Peyer's patch (tissue), 4 donors: ENCODE data around the gene CD300C. TPM values are rescaled to one million over a fixed set of nuclear protein-coding genes. Genes with fewer than 3 reads are reported as not detected.
"Not testable (repeated sequence)": the region's sequence is repeated elsewhere in the genome, so short reads cannot be mapped to it uniquely, and the experiment has no call there.

ENCODE experiments used
- DNase-seq, 3 donors: peaks; one replicate each; pipeline ENCODE4 v3.0.0-alpha.2; 2017 to 2019
- H3K27ac ChIP-seq, 4 donors: fragments of 200-600 bp; sonication (generic); one replicate each; pipeline ENCODE4 v1.5.1; 2016 to 2019
- H3K27me3 ChIP-seq, 2 donors: fragments of 200-600 bp; sonication (generic); one replicate each; pipeline ENCODE4 v1.5.1; 2019
- H3K36me3 ChIP-seq, 3 donors: fragments of 200-600 bp; sonication (generic); one replicate each; pipeline ENCODE4 v1.5.1; 2016 to 2019
- H3K4me1 ChIP-seq, 4 donors: fragments of 200-600 bp; sonication (generic); one replicate each; pipeline ENCODE4 v1.5.1; 2016 to 2019
- H3K4me3 ChIP-seq, 4 donors: fragments of 200-600 bp; sonication (generic); 1 replicate in 3 of 4; 2 replicates in 1 of 4; pipeline ENCODE4 v1.5.1; 2016 to 2019; ENCODE audit warnings: mild to moderate bottlenecking in 1 of 4
- H3K9me3 ChIP-seq, 4 donors: fragments of 200-600 bp; sonication (generic); one replicate each; pipeline ENCODE4 v1.5.1; 2016 to 2019; ENCODE audit warnings: mild to moderate bottlenecking in 1 of 4
- CTCF ChIP-seq, 6 experiments: fragments of 450-650 bp in 4 of 6; fragments of 200-600 bp in 2 of 6; sonication (generic) in 1 of 6; IDR thresholded peaks; one replicate each; pipeline ENCODE4 v1.5.1; 2017 to 2019; ENCODE audit warnings: antibody characterized with exemption in 6 of 6, mild to moderate bottlenecking in 3 of 6, moderate library complexity in 1 of 6
- POLR2A ChIP-seq, 2 donors: fragments of 450-650 bp; IDR thresholded peaks; one replicate each; pipeline ENCODE4 v1.5.1; 2017; ENCODE audit warnings: antibody characterized with exemption in 2 of 2, mild to moderate bottlenecking in 2 of 2, moderate library complexity in 2 of 2
- total RNA-seq, 4 donors: library from RNA; depleted of rRNA; stranded (reverse); fragments of >200 nt; gene quantifications; one replicate each; pipeline ENCODE4 v1.1.0, GENCODE V29; 2016

Gene CD300C
- total RNA-seq, 4 donors from 2014 or later = not detected

GRCh38 chr17:74584292-74585060 is 38.6 kb upstream of the CD300C start:
- Histone ChIP-seq H3K4me3 (no peak overlapping the region), H3K27me3 (no peaks in the 10 kb centered on the region), H3K27ac (peak overlapping the region in 1 of 4 donors; percentile 35), H3K9me3 (no peaks in the 10 kb centered on the region), H3K4me1 (no peaks in the 10 kb centered on the region), H3K36me3 (no peaks in the 10 kb centered on the region)
- DNase-seq = peak in 1 of 3 donors; percentile 43
- TF ChIP-seq CTCF (IDR thresholded peaks at IDR 0.05) = no peak
- no peak for TF ChIP-seq POLR2A (IDR thresholded peaks at IDR 0.05)

DNA sequence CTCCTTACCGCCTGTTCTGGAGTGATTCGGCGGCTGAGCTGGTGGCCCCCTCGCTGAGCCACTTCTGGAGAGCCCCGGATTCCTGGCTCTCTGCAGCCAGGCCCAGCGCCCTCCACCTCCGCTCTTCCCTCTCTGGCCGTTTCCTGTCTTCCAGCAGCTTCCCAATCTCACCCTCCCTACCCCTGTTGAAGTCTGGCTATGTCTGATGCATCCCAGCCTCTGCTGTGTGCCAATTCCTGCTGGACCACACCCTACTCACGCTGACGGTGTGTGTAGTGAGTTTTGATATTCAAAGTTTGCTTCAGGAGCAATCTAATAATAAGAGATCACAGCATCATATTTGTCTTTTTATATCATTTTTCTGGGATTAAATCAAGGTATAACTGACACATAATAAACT is 36.7 kb upstream of the CD300C start:
- H3K27me3 ChIP-seq = no peaks in the 10 kb centered on the region
- H3K9me3 ChIP-seq = no peaks in the 10 kb centered on the region
- H3K27ac ChIP-seq = no peak overlapping the region
- no peak for DNase-seq
- TF ChIP-seq POLR2A (IDR thresholded peaks at IDR 0.05) = no peak
- TF ChIP-seq CTCF (IDR thresholded peaks at IDR 0.05) = no peak
- H3K4me3 ChIP-seq = no peak overlapping the region
- H3K4me1 ChIP-seq = no peaks in the 10 kb centered on the region
- no peaks in the 10 kb centered on the region for H3K36me3 ChIP-seq

GRCh38 chr17:74579900-74580299 is 34.0 kb upstream of the CD300C start:
- no peaks in the 10 kb centered on the region for H3K36me3 ChIP-seq
- H3K27me3 ChIP-seq = no peaks in the 10 kb centered on the region
- H3K9me3 ChIP-seq = no peaks in the 10 kb centered on the region
- H3K4me1 ChIP-seq = no peaks in the 10 kb centered on the region
- H3K27ac ChIP-seq = no peak overlapping the region
- H3K4me3 ChIP-seq = no peak overlapping the region
- no peak for TF ChIP-seq POLR2A (IDR thresholded peaks at IDR 0.05)
- no peak for TF ChIP-seq CTCF (IDR thresholded peaks at IDR 0.05)
- DNase-seq = no peak

DNA sequence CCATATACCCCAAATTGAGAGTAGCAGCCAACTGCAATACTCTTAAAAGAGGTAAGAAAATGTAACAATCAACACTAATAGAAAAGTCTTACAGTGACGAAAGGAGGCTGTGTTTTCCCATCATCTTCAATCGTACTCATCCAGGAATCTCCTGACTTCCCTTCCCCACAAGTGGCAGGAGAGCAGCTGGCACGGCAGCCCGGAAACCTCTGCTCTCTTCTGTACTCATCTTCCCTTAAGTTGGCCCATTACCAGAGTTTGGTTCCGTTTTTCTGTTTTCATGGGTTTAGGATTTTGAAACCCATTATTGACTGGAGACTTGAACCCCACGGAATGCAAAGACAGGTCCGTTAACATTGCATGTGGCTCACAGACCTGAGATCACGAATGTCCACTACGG is 33.1 kb upstream of the CD300C start:
- TF ChIP-seq POLR2A (IDR thresholded peaks at IDR 0.05) (no peak), CTCF (IDR thresholded peaks at IDR 0.05) (no peak)
- H3K9me3 ChIP-seq = no peaks in the 10 kb centered on the region

DNA sequence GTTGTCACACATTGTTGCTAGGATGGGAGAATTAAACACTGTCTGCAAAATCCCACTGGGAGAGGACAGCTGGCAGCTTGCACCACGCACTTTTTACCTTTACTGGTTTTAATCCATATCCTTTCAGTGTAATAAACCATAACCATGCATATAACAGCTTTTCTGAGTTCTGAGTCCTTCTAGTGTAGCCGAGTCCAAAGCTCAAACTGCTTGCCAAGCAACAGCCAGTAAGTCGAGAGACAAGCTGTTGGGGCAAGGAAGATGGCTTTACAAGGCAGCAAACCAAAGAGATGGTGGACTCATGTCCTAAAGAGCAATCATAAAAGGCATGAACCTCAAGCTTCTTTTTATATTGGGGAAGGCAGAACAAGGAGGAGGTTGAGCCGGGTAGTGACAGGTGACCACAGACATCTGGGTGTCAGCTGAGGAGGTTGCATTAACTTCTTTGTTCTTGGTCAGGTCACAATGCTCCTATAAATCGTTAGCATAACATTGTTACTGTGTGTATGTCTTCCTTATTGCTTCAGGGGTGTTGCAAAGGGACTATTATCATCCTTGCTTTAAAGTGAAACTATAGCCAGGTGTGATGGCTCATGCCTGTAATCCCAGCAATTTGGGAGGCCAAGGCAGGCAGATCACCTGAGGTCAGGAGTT is 28.7 kb upstream of the CD300C start:
- Histone ChIP-seq H3K9me3 (no peaks in the 10 kb centered on the region), H3K36me3 (no peaks in the 10 kb centered on the region), H3K27ac (no peak overlapping the region), H3K27me3 (no peaks in the 10 kb centered on the region), H3K4me1 (no peaks in the 10 kb centered on the region), H3K4me3 (no peak overlapping the region)
- TF ChIP-seq POLR2A (IDR thresholded peaks at IDR 0.05) (no peak), CTCF (IDR thresholded peaks at IDR 0.05) (no peak)
- DNase-seq = no peak

More for the DNA sequence above, 33.1 kb upstream of the CD300C start:
- DNase-seq = no peak
- no peaks in the 10 kb centered on the region for H3K27me3 ChIP-seq
- H3K36me3 ChIP-seq = no peaks in the 10 kb centered on the region
- no peak overlapping the region for H3K27ac ChIP-seq
- H3K4me1 ChIP-seq = no peaks in the 10 kb centered on the region
- H3K4me3 ChIP-seq = no peak overlapping the region

- H3K36me3 ChIP-seq, H3K27me3 ChIP-seq, H3K9me3 ChIP-seq, DNase-seq, H3K4me1 ChIP-seq, H3K4me3 ChIP-seq, H3K27ac ChIP-seq: not testable (repeated sequence)
These were observed 27.7 kb upstream of the CD300C start for GRCh38 chr17:74573635-74574034.
